ENCODE measurements around the gene RBM20. TPM values are rescaled to one million over a fixed set of nuclear protein-coding genes. Genes with fewer than 3 reads are reported as not detected.

The RBM20 gene
- total and polyA plus RNA-seq, 12 donors = 0.07 to 2.3 (median 0.28) TPM; not detected in 2

- TF ChIP-seq POLR2A (IDR thresholded peaks at IDR 0.05) = no peak
- TF ChIP-seq, protein P1, sequence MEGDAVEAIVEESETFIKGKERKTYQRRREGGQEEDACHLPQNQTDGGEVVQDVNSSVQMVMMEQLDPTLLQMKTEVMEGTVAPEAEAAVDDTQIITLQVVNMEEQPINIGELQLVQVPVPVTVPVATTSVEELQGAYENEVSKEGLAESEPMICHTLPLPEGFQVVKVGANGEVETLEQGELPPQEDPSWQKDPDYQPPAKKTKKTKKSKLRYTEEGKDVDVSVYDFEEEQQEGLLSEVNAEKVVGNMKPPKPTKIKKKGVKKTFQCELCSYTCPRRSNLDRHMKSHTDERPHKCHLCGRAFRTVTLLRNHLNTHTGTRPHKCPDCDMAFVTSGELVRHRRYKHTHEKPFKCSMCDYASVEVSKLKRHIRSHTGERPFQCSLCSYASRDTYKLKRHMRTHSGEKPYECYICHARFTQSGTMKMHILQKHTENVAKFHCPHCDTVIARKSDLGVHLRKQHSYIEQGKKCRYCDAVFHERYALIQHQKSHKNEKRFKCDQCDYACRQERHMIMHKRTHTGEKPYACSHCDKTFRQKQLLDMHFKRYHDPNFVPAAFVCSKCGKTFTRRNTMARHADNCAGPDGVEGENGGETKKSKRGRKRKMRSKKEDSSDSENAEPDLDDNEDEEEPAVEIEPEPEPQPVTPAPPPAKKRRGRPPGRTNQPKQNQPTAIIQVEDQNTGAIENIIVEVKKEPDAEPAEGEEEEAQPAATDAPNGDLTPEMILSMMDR (IDR thresholded peaks at IDR 0.05) = no peak
- H3K4me1 ChIP-seq (replicated peaks in 1 of 2) = no peaks in the 10 kb centered on the region
- intact Hi-C loops (cut with DNase I) = no loop called here
- no peak overlapping the region for H3K4me3 ChIP-seq
- H3K27ac ChIP-seq = no peak overlapping the region
- no peak for DNase-seq
- no peaks in the 10 kb centered on the region for H3K9me3 ChIP-seq (replicated peaks in 1 of 3)
- no peaks in the 10 kb centered on the region for H3K27me3 ChIP-seq
- no peaks in the 10 kb centered on the region for H3K36me3 ChIP-seq (replicated peaks in 1 of 2)
- WGBS, 4 donors = 83 to 88% (median 87%) methylated on average over 9 of the region's 9 CpGs
Observed at GRCh38 chr10:110721406-110722038, 77.4 kb downstream of the RBM20 start.

DNA sequence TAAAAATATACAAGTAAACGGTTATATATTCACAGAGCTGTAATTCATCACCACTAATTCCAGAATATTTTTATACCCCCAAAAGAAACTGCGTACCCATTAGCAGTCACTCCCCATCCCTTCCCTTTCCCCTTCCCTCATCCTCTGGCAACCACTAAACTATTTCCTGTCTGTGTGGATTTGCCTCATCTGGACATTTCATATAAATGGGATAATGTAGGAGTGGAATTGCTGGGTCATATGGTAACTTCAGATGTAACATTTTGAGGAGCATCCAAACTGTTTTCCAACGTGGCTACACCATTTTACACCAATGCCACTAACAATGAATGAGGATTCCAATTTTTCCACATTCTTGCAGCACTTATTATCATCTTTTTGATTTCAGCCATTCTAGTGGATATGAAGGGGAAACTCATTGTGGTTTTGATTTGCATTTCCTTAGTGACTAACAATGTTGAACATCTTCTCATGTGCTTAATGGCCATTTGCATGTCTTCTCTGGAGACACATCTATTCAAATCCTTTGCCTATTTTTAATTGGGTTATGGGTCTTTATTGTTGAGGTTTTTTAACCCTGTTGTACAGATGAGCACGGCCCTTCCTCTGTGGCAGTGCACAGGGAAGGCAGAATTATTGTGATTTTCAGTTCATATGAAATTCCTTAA is 79.2 kb downstream of the RBM20 start:
- TF ChIP-seq, protein P1 (IDR thresholded peaks at IDR 0.05) = no peak
- TF ChIP-seq POLR2A (IDR thresholded peaks at IDR 0.05) = no peak
- H3K36me3 ChIP-seq (replicated peaks in 1 of 2) = no peaks in the 10 kb centered on the region
- no peaks in the 10 kb centered on the region for H3K9me3 ChIP-seq (replicated peaks in 1 of 3)
- H3K4me3 ChIP-seq = no peak overlapping the region
- H3K27me3 ChIP-seq = no peaks in the 10 kb centered on the region
- no peak overlapping the region for H3K27ac ChIP-seq
- intact Hi-C loops (cut with DNase I) = no loop called here
- WGBS, 4 donors = 71 to 81% (median 81%) methylated on average over 4 of the region's 4 CpGs
- DNase-seq = no peak
- no peaks in the 10 kb centered on the region for H3K4me1 ChIP-seq (replicated peaks in 1 of 2)

DNA sequence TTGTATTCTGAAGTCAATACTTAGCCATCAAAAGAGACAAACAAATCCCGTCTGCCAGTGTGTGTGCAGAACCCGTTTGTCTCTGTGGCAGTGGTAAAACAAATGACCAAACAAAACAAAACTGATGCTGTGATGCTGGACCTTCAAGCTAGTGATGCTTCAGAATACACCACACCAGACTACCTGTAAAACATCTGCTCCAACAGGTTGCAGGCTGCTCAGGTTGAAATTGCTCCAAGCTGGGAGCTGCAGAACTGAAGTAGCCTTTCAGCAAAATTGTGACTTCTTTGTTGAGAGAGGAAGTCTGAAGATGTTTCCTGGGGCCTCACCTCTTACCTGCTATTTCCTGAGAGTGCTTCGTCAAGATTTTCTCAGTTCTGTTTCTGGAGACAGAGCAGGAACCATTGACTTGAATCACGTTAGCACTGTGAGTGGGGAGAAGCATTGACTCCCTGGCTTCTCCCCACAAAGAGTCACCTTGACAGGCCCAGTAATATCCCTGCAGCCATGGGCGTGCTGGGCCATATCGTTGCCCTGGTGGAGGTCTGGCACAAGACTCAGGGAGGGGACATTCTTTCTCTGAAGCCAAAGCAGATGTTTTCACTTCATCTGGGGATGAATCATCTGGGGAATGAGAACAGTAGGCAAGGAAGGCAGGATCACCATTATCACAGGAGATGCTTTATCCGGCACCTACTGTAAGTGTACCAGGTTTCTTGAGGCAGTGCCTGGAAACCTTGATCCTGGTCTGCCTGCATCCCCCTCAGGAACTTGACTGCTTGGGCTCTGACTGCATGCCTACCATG is 80.2 kb downstream of the RBM20 start:
- no peak for DNase-seq
- TF ChIP-seq, protein P1 (IDR thresholded peaks at IDR 0.05) = no peak
- no peak for TF ChIP-seq POLR2A (IDR thresholded peaks at IDR 0.05)
- intact Hi-C loops (cut with DNase I) = no loop called here
- H3K36me3 ChIP-seq (replicated peaks in 1 of 2) = no peaks in the 10 kb centered on the region
- 62 to 80% (median 66%) methylated on average over 7 of the region's 7 CpGs for WGBS, 4 donors
- no peak overlapping the region for H3K27ac ChIP-seq
- H3K27me3 ChIP-seq = no peaks in the 10 kb centered on the region
- no peaks in the 10 kb centered on the region for H3K9me3 ChIP-seq (replicated peaks in 1 of 3)
- no peaks in the 10 kb centered on the region for H3K4me1 ChIP-seq (replicated peaks in 1 of 2)
- no peak overlapping the region for H3K4me3 ChIP-seq

- WGBS, 4 donors = 76 to 85% (median 84%) methylated on average over 4 of the region's 4 CpGs
- H3K4me3 ChIP-seq = no peak overlapping the region
- no peak overlapping the region for H3K27ac ChIP-seq
- no peak for DNase-seq
- no peaks in the 10 kb centered on the region for H3K36me3 ChIP-seq (replicated peaks in 1 of 2)
- intact Hi-C loops (cut with DNase I) = no loop called here
- H3K27me3 ChIP-seq = no peaks in the 10 kb centered on the region
- H3K4me1 ChIP-seq (replicated peaks in 1 of 2) = no peaks in the 10 kb centered on the region
- no peaks in the 10 kb centered on the region for H3K9me3 ChIP-seq (replicated peaks in 1 of 3)
- no peak for TF ChIP-seq POLR2A (IDR thresholded peaks at IDR 0.05)
- TF ChIP-seq, protein P1 (IDR thresholded peaks at IDR 0.05) = no peak
Observed at GRCh38 chr10:110724937-110725336, 80.8 kb downstream of the RBM20 start.

Data from adrenal gland (tissue), 12 donors.